ENCODE measurements around the gene ABCC1.
"Not testable (repeated sequence)": the region's sequence is repeated elsewhere in the genome, so short reads cannot be mapped to it uniquely, and the experiment has no call there.

The ABCC1 gene

GRCh38 chr16:15911198-15911597 is 38.2 kb upstream of the ABCC1 start:
- no peak for DNase-seq (ENCODE audit: low read depth)
- TF ChIP-seq, protein P1, sequence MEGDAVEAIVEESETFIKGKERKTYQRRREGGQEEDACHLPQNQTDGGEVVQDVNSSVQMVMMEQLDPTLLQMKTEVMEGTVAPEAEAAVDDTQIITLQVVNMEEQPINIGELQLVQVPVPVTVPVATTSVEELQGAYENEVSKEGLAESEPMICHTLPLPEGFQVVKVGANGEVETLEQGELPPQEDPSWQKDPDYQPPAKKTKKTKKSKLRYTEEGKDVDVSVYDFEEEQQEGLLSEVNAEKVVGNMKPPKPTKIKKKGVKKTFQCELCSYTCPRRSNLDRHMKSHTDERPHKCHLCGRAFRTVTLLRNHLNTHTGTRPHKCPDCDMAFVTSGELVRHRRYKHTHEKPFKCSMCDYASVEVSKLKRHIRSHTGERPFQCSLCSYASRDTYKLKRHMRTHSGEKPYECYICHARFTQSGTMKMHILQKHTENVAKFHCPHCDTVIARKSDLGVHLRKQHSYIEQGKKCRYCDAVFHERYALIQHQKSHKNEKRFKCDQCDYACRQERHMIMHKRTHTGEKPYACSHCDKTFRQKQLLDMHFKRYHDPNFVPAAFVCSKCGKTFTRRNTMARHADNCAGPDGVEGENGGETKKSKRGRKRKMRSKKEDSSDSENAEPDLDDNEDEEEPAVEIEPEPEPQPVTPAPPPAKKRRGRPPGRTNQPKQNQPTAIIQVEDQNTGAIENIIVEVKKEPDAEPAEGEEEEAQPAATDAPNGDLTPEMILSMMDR (IDR thresholded peaks at IDR 0.05; ENCODE audit: insufficient read depth, low read depth, low read length, missing control alignments) = no peak
- no peak overlapping the region for H3K4me3 ChIP-seq (ENCODE audit: low read length)

DNA sequence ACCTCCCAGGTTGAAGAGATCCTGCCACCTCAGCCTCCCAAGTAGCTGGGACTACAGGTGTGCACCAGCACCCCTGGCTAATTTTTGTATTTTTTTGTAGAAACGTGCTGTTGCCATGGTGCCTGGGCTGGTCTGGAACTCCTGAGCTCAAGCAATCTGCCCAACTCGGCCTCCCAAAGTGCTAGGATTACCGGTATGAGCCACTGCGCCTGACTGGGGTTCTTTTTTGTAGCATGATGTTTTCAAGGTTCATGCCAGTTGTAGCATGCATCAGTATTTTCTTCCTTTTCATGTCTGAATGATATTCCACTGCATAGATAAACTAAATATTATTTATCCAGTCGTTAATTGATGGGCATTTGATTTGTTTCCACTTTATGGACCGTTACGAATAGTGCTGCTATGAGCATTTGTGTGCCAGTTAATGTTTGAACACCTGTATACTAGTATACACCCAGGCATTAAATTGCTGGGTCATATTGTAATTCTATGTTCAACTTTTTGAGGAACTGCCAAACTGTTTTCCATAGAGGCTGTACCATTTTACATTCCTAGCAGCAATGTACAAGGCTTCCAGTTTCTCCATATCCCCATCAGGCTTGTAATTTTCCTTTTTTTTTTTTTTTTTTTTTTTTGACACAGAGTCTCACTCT is 36.2 kb upstream of the ABCC1 start:
- no peak for DNase-seq (ENCODE audit: low read depth)
- TF ChIP-seq, protein P1 (IDR thresholded peaks at IDR 0.05; ENCODE audit: insufficient read depth, low read depth, low read length, missing control alignments) = no peak
- no peak overlapping the region for H3K4me3 ChIP-seq (ENCODE audit: low read length)

GRCh38 chr16:15915555-15916081 is 33.8 kb upstream of the ABCC1 start:
- TF ChIP-seq, protein P1 (IDR thresholded peaks at IDR 0.05; ENCODE audit: insufficient read depth, low read depth, low read length, missing control alignments) = no peak
- DNase-seq (ENCODE audit: low read depth) = no peak
- no peak overlapping the region for H3K4me3 ChIP-seq (ENCODE audit: low read length)

- H3K4me3 ChIP-seq (ENCODE audit: low read length) = no peak overlapping the region
- DNase-seq (ENCODE audit: low read depth) = no peak
- TF ChIP-seq, protein P1 (IDR thresholded peaks at IDR 0.05; ENCODE audit: insufficient read depth, low read depth, low read length, missing control alignments) = no peak
Observed at GRCh38 chr16:15916323-15916722, 33.1 kb upstream of the ABCC1 start.

GRCh38 chr16:15918314-15918713 is 31.1 kb upstream of the ABCC1 start:
- not testable (repeated sequence) for DNase-seq (ENCODE audit: low read depth); H3K4me3 ChIP-seq (ENCODE audit: low read length)

- DNase-seq (ENCODE audit: low read depth) = peak; percentile 25
- H3K4me3 ChIP-seq (ENCODE audit: low read length) = no peak overlapping the region
- TF ChIP-seq, protein P1 (IDR thresholded peaks at IDR 0.05; ENCODE audit: insufficient read depth, low read depth, low read length, missing control alignments) = no peak
Observed at GRCh38 chr16:15919331-15919730, 30.1 kb upstream of the ABCC1 start.

DNA sequence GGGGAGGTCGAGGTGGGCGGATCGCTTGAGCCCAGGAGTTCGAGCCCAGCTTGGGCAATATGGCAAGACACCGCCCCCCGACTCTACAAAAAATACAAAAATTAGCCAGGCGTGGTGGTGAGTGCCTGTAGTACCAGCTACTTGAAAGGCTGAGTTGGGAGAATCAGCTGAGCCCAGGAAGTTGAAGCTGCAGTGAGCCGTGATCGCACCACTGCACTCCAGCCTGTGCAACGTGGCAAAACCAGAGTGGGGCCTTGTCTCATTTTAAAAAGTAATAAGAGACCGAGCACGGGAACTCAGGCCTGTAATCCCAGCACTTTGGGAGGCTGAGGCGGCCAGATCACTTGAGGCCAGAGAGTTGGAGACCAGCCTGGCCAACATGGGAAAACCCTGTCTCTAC is 24.4 kb upstream of the ABCC1 start:
- DNase-seq (ENCODE audit: low read depth) = no peak
- no peak overlapping the region for H3K4me3 ChIP-seq (ENCODE audit: low read length)

More for the DNA sequence above, 24.4 kb upstream of the ABCC1 start:
- TF ChIP-seq, protein P1 (IDR thresholded peaks at IDR 0.05; ENCODE audit: insufficient read depth, low read depth, low read length, missing control alignments) = no peak
